GM10847 (cell line): ENCODE results near the gene PIGT.

ENCODE experiments used
- POLR2A ChIP-seq: IDR thresholded peaks from 2 replicates; pipeline ENCODE4 v1.6.1; 2011; ENCODE audit not compliant: insufficient read length; ENCODE audit errors: extremely low read depth

The PIGT gene

DNA sequence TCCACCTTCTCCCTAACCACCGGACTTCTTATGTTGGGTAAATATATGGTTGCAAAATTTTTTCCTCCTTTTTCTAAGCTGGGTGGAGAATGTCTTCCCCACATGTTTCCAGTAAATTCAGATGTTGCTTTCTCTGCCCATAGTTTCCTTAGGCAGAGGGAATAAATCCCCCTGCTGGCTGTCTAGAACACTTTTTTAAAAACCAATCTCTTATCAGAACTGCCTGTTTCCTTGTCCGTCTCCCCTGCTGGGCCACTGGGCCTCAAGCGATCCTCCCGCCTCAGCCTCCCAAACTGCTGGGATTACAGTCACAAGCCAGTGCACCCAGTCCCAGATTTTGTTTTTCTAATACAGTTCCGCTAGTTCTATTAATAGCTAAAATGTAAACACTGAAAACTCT is 43.7 kb downstream of the PIGT start:
- TF ChIP-seq POLR2A: no peak

DNA sequence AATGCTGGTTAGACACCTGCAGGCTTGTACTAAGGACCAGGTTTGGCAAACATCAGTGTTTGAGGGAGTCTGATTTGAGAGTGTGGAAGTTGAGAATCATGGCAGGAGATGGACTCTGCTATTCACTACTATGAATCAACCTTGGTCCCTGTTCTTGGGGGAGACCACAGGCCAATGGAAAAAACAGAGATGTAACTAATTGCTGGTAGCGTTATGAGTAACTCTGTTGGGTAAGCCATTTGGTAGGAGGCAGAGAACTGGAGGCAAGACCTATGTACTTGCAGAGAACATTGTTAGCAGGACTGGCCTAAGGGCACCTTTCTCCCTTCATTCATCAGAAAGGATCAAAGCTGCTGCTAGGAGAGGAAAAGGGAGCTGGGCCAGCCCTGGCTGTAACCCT is 45.3 kb downstream of the PIGT start:
- no peak for TF ChIP-seq POLR2A

GRCh38 chr20:45462711-45463509 is 47.0 kb downstream of the PIGT start:
- no peak for TF ChIP-seq POLR2A

GRCh38 chr20:45463709-45464108 is 47.8 kb downstream of the PIGT start:
- TF ChIP-seq POLR2A: no peak

- TF ChIP-seq POLR2A: no peak
Observed at GRCh38 chr20:45465491-45466266, 49.7 kb downstream of the PIGT start.

GRCh38 chr20:45467172-45467571 is 51.2 kb downstream of the PIGT start:
- TF ChIP-seq POLR2A: no peak

GRCh38 chr20:45467861-45468260 is 51.9 kb downstream of the PIGT start:
- no peak for TF ChIP-seq POLR2A

GRCh38 chr20:45469336-45470261 is 53.7 kb downstream of the PIGT start, which contains the start of gene WFDC2:
Gene WFDC2, plus strand, starts transcription at chr20:45469753. Its CDS starts 29 bp downstream, at chr20:45469782.
- TF ChIP-seq POLR2A: no peak

DNA sequence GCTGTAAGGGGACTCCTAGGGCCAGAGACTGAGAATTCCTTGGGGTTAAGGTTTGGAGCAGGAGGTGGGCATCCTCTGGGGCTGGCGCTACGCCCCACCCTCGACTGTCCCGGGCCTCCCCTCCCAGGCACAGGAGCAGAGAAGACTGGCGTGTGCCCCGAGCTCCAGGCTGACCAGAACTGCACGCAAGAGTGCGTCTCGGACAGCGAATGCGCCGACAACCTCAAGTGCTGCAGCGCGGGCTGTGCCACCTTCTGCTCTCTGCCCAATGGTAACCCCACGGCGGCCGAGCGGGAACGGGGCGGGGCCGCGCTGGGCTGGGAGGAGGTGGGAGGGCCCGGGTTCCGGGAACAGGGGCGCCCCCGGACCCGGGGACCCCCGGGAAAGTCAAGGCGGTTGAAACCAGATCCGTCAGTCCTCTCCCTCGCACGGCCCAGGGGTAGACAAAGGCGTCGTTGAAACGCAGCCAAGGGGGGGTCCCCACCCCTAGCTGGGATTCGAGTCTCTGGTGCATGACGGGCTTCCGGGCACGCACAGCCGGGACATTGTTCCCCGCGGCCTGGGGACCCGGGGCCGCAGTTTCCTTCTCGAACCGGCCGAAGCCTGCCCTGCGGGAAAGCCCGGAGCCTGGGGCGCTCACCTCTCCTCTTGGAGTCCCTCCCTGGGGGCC is 54.5 kb downstream of the PIGT start:
- TF ChIP-seq POLR2A: no peak

- TF ChIP-seq POLR2A: no peak
Observed at GRCh38 chr20:45470937-45471336, 55.0 kb downstream of the PIGT start.
